Progenitor cell of endocrine pancreas (in vitro differentiated cells): ENCODE data around the gene SLC25A28. TPM values are rescaled to one million over a fixed set of nuclear protein-coding genes. Genes with fewer than 3 reads are reported as not detected.
"Not testable (repeated sequence)": the region's sequence is repeated elsewhere in the genome, so short reads cannot be mapped to it uniquely, and the experiment has no call there.

ENCODE experiments used
- DNase-seq: peaks from one replicate; pipeline ENCODE4 v3.0.0; 2021; ENCODE audit warnings: low spot score; ENCODE audit not compliant: unreplicated experiment
- H3K27ac Mint-ChIP-seq: 2 replicates; pipeline ENCODE4 v1.8.0; 2021; ENCODE audit warnings: mild to moderate bottlenecking, moderate library complexity, mixed read lengths
- H3K27me3 Mint-ChIP-seq: 2 replicates; pipeline ENCODE4 v1.8.0; 2021; ENCODE audit warnings: mixed read lengths
- H3K36me3 Mint-ChIP-seq: 2 replicates; pipeline ENCODE4 v1.8.0; 2022; ENCODE audit warnings: mixed read lengths; ENCODE audit not compliant: insufficient read depth
- H3K4me1 Mint-ChIP-seq: 2 replicates; pipeline ENCODE4 v1.8.0; 2021; ENCODE audit warnings: low read depth, mixed read lengths
- H3K4me3 Mint-ChIP-seq: 2 replicates; pipeline ENCODE4 v1.8.0; 2021; ENCODE audit warnings: low read depth, mild to moderate bottlenecking, moderate library complexity, mixed read lengths
- H3K9me3 Mint-ChIP-seq: 2 replicates; pipeline ENCODE4 v1.8.0; 2021; ENCODE audit warnings: low read depth, mixed read lengths
- total RNA-seq: library from RNA; stranded (reverse); gene quantifications from 2 replicates; pipeline ENCODE4 v1.2.1, GENCODE V29; 2021
- TF ChIP-seq, protein P1 (sequence below): fragments of 200-600 bp; sonication (generic); IDR thresholded peaks from one replicate; pipeline ENCODE4 v1.5.0; 2021; ENCODE audit warnings: antibody characterized with exemption, mild to moderate bottlenecking; ENCODE audit not compliant: unreplicated experiment

SLC25A28 gene
- total RNA-seq, 1 donor from 2014 or later, result 29.4 TPM

DNA sequence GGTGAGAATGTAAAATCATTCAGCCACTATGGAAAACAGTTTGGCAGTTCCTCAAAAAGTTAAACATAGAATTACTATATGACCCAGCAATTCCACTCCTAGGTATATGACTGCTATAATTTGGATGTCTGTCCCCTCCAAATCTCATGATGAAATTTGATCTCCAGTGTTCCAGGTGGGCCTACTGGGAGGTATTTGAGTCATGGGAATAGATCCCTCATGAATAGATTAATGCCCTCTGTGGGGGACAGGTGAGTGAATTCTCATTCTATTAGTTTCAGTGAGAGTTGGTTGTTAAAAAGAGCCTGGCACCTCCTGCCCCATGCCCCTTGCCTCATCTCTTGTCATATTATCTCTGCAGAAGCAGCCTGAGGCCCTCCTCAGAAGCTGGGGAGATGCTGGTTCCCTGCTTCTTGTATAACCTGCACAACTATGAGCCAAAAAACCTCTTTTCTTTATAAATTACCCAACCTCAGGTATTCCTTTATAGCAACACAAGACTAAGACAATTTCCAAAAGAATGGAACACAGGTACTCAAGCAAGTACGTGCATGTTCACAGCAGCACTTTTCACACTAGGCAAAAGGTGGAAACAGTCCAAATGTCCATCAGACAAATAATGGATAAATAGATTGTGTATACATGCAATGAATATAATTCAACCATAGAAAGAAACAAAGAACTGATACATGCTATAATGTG, 8.8 kb upstream of the SLC25A28 start:
- no peaks in the 10 kb centered on the region for H3K4me1 Mint-ChIP-seq
- H3K9me3 Mint-ChIP-seq, result no peaks in the 10 kb centered on the region
- no peak overlapping the region for H3K27ac Mint-ChIP-seq
- H3K4me3 Mint-ChIP-seq, result no peak overlapping the region
- TF ChIP-seq, protein P1, sequence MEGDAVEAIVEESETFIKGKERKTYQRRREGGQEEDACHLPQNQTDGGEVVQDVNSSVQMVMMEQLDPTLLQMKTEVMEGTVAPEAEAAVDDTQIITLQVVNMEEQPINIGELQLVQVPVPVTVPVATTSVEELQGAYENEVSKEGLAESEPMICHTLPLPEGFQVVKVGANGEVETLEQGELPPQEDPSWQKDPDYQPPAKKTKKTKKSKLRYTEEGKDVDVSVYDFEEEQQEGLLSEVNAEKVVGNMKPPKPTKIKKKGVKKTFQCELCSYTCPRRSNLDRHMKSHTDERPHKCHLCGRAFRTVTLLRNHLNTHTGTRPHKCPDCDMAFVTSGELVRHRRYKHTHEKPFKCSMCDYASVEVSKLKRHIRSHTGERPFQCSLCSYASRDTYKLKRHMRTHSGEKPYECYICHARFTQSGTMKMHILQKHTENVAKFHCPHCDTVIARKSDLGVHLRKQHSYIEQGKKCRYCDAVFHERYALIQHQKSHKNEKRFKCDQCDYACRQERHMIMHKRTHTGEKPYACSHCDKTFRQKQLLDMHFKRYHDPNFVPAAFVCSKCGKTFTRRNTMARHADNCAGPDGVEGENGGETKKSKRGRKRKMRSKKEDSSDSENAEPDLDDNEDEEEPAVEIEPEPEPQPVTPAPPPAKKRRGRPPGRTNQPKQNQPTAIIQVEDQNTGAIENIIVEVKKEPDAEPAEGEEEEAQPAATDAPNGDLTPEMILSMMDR, result no peak
- peaks cover 3% of the 10 kb centered on the region for H3K27me3 Mint-ChIP-seq
- no peaks in the 10 kb centered on the region for H3K36me3 Mint-ChIP-seq
- no peak for DNase-seq

DNA sequence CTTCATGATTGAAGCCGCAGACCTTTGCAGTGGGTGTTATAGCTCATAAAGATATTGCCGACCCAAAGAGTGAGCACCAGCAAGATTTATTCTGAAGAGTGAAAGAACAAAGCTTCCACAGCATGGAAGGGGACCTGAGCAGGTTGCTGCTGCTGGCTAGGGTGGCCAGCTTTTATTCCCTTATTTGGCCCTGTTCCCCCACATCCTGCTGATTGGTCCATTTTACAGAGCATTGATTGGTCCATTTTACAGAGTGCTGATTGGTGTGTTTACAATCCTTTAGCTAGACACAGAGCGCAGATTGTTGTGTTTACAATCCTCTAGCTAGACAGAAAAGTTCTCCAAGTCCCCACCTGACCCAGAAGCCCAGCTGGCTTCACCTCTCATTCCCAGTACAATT, 4.9 kb upstream of the SLC25A28 start:
- H3K4me3 Mint-ChIP-seq, H3K36me3 Mint-ChIP-seq, DNase-seq, H3K4me1 Mint-ChIP-seq, H3K27ac Mint-ChIP-seq, H3K9me3 Mint-ChIP-seq, H3K27me3 Mint-ChIP-seq: not testable (repeated sequence)

DNA sequence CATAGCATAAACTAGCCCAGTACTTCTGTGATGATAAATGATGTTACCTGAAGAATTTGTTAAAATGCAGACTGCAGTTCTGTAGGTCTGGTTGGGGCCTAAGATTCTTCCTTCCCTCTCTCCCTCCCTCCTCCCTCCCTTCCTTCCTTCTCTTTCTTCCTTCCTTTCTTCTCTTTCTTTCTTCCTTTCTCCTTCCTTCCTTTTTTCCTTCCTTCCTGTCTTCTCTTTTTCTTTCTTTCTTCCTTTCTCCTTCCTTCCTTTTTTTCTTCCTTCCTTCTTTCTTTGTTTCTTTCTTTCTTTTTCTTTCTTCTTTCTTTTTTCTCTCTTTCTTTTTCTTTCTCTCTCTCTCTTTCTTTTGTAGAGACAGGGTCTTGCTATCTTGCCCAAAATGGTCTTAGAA, 3.7 kb upstream of the SLC25A28 start:
- Mint-ChIP-seq H3K4me3 (peak overlapping the region; percentile 12), H3K36me3 (no peaks in the 10 kb centered on the region), H3K4me1 (peaks cover 15% of the 10 kb centered on the region), H3K27me3 (peaks cover 3% of the 10 kb centered on the region), H3K27ac (no peak overlapping the region), H3K9me3 (no peaks in the 10 kb centered on the region)
- TF ChIP-seq, protein P1, result no peak
- no peak for DNase-seq

DNA sequence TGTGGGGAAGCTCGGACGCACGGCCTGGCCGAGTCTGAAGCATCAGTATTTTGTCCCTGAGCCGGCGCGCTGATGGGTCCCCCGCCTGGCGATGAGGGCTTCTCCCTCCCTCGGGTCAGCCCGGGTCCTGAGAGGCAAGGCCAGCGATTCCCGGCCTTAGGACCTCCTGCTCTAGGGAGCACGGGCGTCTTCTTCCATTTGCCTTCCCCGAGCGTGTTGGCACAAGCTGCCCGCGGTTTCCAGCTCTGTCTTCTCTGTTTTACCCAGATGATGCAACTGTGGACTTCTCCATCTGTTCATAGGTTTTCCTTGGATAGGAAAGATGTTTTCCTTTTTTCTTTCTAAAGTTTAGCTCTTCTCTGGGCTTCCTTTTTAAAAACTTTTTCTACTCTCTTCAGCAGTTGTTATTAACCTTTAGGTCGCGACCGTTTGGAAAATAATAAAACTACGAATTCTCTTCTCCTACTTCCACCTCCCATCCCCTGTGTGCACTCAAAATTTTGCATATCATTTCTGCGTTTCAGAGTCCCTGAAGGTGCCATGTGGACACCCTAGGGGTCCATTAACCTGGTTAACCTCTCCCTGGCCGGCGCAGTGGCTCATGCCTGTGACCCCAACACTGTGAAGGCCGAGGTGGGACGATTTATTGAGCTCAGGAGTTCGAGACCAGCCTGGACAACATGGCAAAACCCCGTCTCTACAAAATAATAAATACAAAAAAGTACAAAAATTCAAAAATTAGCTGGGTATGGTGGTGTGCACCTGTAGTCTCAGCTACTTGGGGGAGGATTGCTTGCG, 1.4 kb upstream of the SLC25A28 start:
- peak; percentile 56 for DNase-seq
- peak overlapping the region; percentile 98 for H3K27ac Mint-ChIP-seq
- peak overlapping the region; percentile 86 for H3K4me3 Mint-ChIP-seq
- TF ChIP-seq, protein P1, result no peak
- H3K9me3 Mint-ChIP-seq, result no peaks in the 10 kb centered on the region
- no peaks in the 10 kb centered on the region for H3K36me3 Mint-ChIP-seq
- peaks cover 3% of the 10 kb centered on the region for H3K27me3 Mint-ChIP-seq
- peaks cover 20% of the 10 kb centered on the region for H3K4me1 Mint-ChIP-seq

DNA sequence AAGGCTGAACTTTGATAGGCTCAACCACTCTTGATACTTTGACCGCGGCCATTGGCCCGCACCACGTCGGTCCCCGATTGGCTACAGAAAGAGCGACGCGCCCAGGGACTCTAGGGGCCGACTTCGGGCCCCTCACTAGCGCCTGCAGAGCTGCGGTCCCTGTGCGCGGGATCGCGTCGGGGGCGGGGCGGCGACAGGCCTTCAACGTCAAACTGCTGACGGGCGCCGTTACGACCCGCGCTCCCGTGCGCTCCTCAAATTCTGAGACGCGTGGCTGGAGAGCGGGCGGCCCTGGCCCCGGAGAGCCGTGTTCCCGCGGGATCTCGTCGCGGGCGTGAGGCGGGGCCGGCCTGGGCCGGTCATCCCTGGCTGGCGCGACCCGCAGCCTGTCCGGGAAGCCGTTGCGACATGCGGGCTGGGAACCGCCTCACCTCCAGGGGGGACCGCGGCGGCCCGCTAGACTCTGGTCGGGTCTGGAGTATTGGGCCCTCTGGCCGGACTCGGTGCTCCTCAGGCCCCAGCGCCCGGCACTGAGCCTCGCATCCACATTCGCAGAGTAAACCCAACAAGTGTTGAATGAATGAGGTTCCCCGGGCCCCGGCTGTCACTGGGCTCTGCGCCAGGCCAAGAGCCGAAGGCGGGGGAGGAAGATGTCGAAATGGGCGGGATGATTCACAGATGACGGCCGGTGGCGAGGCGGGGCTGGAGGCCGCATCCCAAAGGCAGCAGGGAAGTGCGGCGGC, 643 bp upstream of the SLC25A28 start:
- peak overlapping the region; percentile 86 for H3K4me3 Mint-ChIP-seq
- H3K27me3 Mint-ChIP-seq, result no peaks in the 10 kb centered on the region
- H3K4me1 Mint-ChIP-seq, result peaks cover 20% of the 10 kb centered on the region
- H3K9me3 Mint-ChIP-seq, result no peaks in the 10 kb centered on the region
- peak; percentile 86 for DNase-seq
- TF ChIP-seq, protein P1, result no peak
- no peaks in the 10 kb centered on the region for H3K36me3 Mint-ChIP-seq
- peak overlapping the region; percentile 98 for H3K27ac Mint-ChIP-seq
